Measurements from ENCODE around the gene MXRA7. TPM values are rescaled to one million over a fixed set of nuclear protein-coding genes. Genes with fewer than 3 reads are reported as not detected.

The MXRA7 gene
- total and polyA plus RNA-seq, 2 of the 4 experiments (the other 2 are of a cell fraction): 168 to 231 TPM

GRCh38 chr17:76642032-76642561, 68.7 kb downstream of the MXRA7 start:
- no peaks in the 10 kb centered on the region for H4K20me1 ChIP-seq (ENCODE audit: insufficient read depth, low read length)
- no peaks in the 10 kb centered on the region for H3K9me3 ChIP-seq (ENCODE audit: control insufficient read depth, insufficient read depth, low read length)
- H2AFZ ChIP-seq (replicated peaks; ENCODE audit: low read length, poor library complexity): no peak overlapping the region
- no peak overlapping the region for H2BK120ac ChIP-seq (ENCODE audit: low read depth, low read length)
- no peak overlapping the region for H3K4me2 ChIP-seq (ENCODE audit: low read depth, low read length)
- no peak overlapping the region for H2AK5ac ChIP-seq (ENCODE audit: low read depth, low read length)
- H4K5ac ChIP-seq (ENCODE audit: low read depth, low read length): no peak overlapping the region
- no peak overlapping the region for H3K9ac ChIP-seq (ENCODE audit: low read depth, low read length)
- intact Hi-C loops (cut with micrococcal nuclease) (no loop called here), in situ Hi-C loops (cut with MboI; ENCODE audit: low sequenced_read_pairs) (no loop called here), dilution Hi-C loops (cut with HindIII; ENCODE audit: low sequenced_read_pairs, unreplicated experiment) (no loop called here)
- WGBS, 2 experiments (ENCODE audit: extremely low coverage in 2 of 2, insufficient read length in 1 of 2): no CpG with 5 or more reads among the region's 5 CpGs
- no peak overlapping the region for H4K91ac ChIP-seq (ENCODE audit: insufficient read depth, low read depth, low read length)
- H2BK5ac ChIP-seq (ENCODE audit: low read depth, low read length, poor library complexity, severe bottlenecking): no peak overlapping the region
- no peaks in the 10 kb centered on the region for H3K9me1 ChIP-seq (ENCODE audit: insufficient read depth, low read length)
- H3K4me1 ChIP-seq (ENCODE audit: control insufficient read depth, insufficient read depth, low read length): no peaks in the 10 kb centered on the region
- H3K14ac ChIP-seq (replicated peaks; ENCODE audit: low read depth, low read length): no peak overlapping the region
- peaks cover 24% of the 10 kb centered on the region for H3K27me3 ChIP-seq (ENCODE audit: control insufficient read depth, insufficient read depth, low read length)
- no peak overlapping the region for H3K56ac ChIP-seq (ENCODE audit: extremely low read depth, insufficient read depth, low read length)
- TF ChIP-seq RCOR1 (IDR thresholded peaks at IDR 0.05; ENCODE audit: insufficient replicate concordance, low read length) (no peak), BHLHE40 (IDR thresholded peaks at IDR 0.05; ENCODE audit: low read depth, low read length) (no peak), ELK1 (IDR thresholded peaks at IDR 0.05; ENCODE audit: borderline replicate concordance, low read depth, low read length) (no peak), CEBPB (IDR thresholded peaks at IDR 0.05; ENCODE audit: low read depth, low read length) (no peak), MAFK (IDR thresholded peaks at IDR 0.05; ENCODE audit: low read depth, low read length) (no peak), RFX5 (IDR thresholded peaks at IDR 0.05; ENCODE audit: low read depth, low read length) (no peak), CTCF (conservative IDR thresholded peaks at IDR 0.05; ENCODE audit: low read depth, low read length) (no peak), FOS (IDR thresholded peaks at IDR 0.05; ENCODE audit: low read depth, low read length) (no peak), CHD1 (IDR thresholded peaks at IDR 0.05; ENCODE audit: low read depth, low read length) (no peak), POLR2A (IDR thresholded peaks at IDR 0.05; ENCODE audit: low read depth, low read length) (no peak), MAZ (IDR thresholded peaks at IDR 0.05; ENCODE audit: borderline replicate concordance, low read depth, low read length) (no peak), RAD21 (IDR thresholded peaks at IDR 0.05; ENCODE audit: low read length) (no peak), MXI1 (IDR thresholded peaks at IDR 0.05; ENCODE audit: borderline replicate concordance, low read depth, low read length) (no peak), SMC3 (IDR thresholded peaks at IDR 0.05; ENCODE audit: low read depth, low read length) (no peak), NFE2L2 (IDR thresholded peaks at IDR 0.05; ENCODE audit: low read depth, low read length) (no peak)
- TF ChIP-seq, protein P1, sequence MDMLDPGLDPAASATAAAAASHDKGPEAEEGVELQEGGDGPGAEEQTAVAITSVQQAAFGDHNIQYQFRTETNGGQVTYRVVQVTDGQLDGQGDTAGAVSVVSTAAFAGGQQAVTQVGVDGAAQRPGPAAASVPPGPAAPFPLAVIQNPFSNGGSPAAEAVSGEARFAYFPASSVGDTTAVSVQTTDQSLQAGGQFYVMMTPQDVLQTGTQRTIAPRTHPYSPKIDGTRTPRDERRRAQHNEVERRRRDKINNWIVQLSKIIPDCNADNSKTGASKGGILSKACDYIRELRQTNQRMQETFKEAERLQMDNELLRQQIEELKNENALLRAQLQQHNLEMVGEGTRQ (IDR thresholded peaks at IDR 0.05; ENCODE audit: low read depth, low read length): no peak
- no peak overlapping the region for H2AK9ac ChIP-seq (replicated peaks; ENCODE audit: low read depth, low read length, poor library complexity)
- no peak for DNase-seq
- H3K4ac ChIP-seq (ENCODE audit: low read depth, low read length): no peak overlapping the region
- no peaks in the 10 kb centered on the region for H3K36me3 ChIP-seq (ENCODE audit: control insufficient read depth, insufficient read depth, low read length)
- H2BK15ac ChIP-seq (ENCODE audit: low read depth, low read length): no peak overlapping the region
- ATAC-seq (ENCODE audit: low read depth): no peak
- no peaks in the 10 kb centered on the region for H3K79me1 ChIP-seq (ENCODE audit: low read depth in 1 of 2, low read length in 2 of 2)
- ChIA-PET POLR2A (ENCODE audit: unreplicated experiment) (no interaction called here), CTCF (no interaction called here)
- no peak overlapping the region for H3K23ac ChIP-seq (ENCODE audit: low read depth, low read length)
- no peak overlapping the region for H4K8ac ChIP-seq (ENCODE audit: low read depth in 2 of 2, low read length in 2 of 2)
- no peak overlapping the region for H3K18ac ChIP-seq (ENCODE audit: low read depth, low read length)
- no peak overlapping the region for H3K27ac ChIP-seq (ENCODE audit: insufficient read depth, low read length)
- BruUV-seq (replicated peaks): no TSS peak
- no peak overlapping the region for H3K4me3 ChIP-seq (ENCODE audit: insufficient read depth, low read depth, low read length)
- no peak overlapping the region for H2BK20ac ChIP-seq (ENCODE audit: low read depth, low read length)

All from IMR-90 (cell line).